HG02610 (cell line): ENCODE results near the gene AFMID.
A peak's percentile ranks its signal among the peaks of the same experiment; 100 is the strongest.

Source experiments
- ATAC-seq: cut with Tn5 transposase; IDR thresholded peaks from one replicate; pipeline ENCODE4 v1.9.1; 2021; ENCODE audit warnings: mild to moderate bottlenecking, moderate library complexity; ENCODE audit not compliant: unreplicated experiment

AFMID gene

GRCh38 chr17:78176548-78177025 is 10.6 kb upstream of the AFMID start:
- no peak for ATAC-seq

GRCh38 chr17:78179372-78179771 is 7.8 kb upstream of the AFMID start:
- ATAC-seq: no peak

DNA sequence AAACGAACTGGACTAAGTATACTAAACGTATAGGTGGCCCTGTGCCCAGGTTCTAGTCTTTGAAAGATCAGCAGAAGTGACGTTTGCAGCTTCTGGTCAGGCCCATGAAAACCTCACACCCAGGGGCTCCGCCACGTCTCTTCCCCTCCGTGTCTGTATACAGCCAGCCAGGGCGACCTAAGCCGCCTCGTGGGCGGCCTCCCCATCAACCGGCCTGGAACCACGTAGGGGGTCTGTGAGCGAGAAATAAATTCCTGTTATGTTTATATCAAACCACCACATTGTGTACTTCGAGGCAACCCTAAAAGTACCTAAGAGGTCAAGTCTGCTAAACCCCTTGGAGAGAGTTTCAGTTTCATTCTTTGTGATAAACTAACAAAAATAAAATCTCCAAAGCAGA is 7.1 kb upstream of the AFMID start:
- no peak for ATAC-seq

DNA sequence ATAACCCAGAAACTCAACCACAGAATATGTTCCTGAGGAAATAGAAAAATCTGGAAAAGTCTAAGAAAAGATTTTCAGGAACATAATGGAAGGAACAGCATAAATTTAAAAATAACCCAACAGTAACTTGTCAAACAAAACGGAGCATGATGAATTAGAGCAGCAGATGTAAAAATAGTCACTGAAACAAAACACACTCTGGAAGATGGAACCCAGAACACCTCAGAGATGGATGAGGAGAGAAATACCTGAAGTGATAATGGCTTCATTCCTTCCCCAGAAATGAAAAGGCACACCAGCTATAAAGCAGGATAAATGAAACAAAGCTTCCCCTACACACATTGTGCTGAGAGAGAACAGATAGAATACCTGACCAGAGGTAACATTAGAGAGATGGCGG is 6.7 kb upstream of the AFMID start:
- ATAC-seq: no peak

GRCh38 chr17:78182504-78182903 is 4.7 kb upstream of the AFMID start:
- ATAC-seq: no peak

- no peak for ATAC-seq
These were observed 3.2 kb upstream of the AFMID start for GRCh38 chr17:78183916-78184315.

- ATAC-seq: no peak
These were observed 2.8 kb upstream of the AFMID start for GRCh38 chr17:78184351-78184750.

GRCh38 chr17:78184868-78185267 is 2.3 kb upstream of the AFMID start:
- no peak for ATAC-seq

- no peak for ATAC-seq
These were observed 1.0 kb upstream of the AFMID start for GRCh38 chr17:78185981-78186691.

- ATAC-seq: no peak
These were observed 9.6 kb downstream of the AFMID start for GRCh38 chr17:78196716-78197115.

DNA sequence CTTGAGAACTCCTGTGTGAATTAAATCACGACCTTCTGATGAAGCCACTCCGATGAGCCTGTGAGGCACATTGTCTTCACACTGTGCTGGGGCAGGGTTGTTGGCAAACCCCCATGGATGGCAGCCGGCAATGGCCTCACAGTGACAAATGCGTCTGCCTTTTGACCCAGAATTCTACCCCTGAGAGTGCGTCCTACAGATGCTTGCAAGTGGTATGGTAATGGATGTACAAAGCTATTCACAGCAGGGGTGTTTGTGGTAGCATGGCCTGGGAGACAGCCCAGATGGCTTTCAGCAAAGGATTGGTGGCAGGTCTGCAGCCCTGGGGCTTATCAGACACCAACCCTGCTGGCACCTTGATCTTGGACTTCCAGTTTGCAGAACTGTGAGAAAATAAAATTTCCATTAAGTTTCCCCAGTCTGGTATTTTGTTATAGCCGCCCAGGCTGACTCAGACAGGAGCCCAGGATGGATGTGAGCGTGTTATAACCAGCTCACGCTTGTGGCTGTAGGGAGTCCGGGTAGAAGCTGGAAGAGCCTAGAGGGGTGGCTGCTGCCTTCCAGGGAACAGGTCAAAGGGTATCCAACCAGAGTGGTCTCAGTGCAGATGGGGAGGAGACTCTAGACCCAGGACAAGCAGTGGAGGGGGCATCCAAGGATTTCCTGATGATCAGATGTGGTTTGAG is 10.1 kb downstream of the AFMID start:
- no peak for ATAC-seq

GRCh38 chr17:78200451-78200850 is 13.3 kb downstream of the AFMID start:
- no peak for ATAC-seq

- ATAC-seq: no peak
These were observed 15.5 kb downstream of the AFMID start for GRCh38 chr17:78202666-78203065.

GRCh38 chr17:78204387-78205123 is 17.4 kb downstream of the AFMID start:
- ATAC-seq: no peak

DNA sequence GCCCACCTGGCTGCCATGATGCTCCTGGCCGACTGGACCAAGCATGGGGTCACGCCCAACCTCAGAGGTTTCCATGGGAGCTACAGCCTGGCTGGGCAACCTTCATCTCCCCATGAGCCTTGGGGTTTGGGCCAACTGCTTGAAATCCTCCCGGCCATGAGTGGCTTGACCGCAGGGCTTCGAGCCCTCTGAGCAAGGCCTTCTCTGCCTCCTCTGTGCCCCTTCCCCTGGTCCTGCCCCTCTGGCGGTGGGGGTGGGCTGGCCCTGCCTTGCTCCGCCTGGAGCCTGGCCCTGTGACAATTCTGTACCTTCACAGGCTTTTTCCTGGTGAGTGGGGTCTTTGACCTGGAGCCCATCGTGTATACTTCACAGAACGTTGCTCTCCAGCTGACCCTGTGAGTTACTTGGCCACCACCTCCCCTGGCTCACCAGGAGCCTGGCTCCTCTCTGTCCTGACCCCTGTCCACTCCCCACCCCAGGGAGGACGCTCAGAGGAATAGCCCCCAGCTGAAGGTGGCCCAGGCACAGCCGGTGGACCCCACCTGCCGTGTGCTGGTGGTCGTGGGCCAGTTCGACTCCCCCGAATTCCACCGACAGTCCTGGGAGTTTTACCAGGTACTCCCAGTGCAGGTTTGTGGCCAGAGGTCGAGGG is 18.1 kb downstream of the AFMID start:
- no peak for ATAC-seq

DNA sequence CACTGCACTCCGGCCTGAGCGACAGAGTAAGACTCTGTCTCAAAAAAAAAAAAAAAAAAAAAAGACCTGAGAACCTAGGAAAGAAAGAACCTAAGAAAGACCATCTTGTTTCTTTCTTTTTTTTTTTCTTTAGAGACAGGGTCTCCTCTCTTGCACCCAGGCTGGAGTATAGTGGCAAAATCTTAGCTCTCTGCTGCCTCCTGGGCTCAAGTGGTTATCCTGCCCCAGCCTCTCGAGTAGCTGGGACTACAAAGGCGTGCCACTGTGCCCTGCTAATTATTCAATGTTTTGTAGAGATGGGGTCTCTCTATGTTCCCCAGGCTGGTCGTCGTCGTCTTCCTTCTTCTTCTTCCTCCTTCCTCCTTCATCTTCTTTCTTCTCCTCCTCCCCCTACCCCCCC is 19.1 kb downstream of the AFMID start:
- no peak for ATAC-seq

- no peak for ATAC-seq
These were observed 21.3 kb downstream of the AFMID start for GRCh38 chr17:78208486-78208885.

GRCh38 chr17:78210111-78210510 is 22.9 kb downstream of the AFMID start:
- no peak for ATAC-seq

GRCh38 chr17:78211032-78211431 is 23.9 kb downstream of the AFMID start:
- ATAC-seq: no peak

DNA sequence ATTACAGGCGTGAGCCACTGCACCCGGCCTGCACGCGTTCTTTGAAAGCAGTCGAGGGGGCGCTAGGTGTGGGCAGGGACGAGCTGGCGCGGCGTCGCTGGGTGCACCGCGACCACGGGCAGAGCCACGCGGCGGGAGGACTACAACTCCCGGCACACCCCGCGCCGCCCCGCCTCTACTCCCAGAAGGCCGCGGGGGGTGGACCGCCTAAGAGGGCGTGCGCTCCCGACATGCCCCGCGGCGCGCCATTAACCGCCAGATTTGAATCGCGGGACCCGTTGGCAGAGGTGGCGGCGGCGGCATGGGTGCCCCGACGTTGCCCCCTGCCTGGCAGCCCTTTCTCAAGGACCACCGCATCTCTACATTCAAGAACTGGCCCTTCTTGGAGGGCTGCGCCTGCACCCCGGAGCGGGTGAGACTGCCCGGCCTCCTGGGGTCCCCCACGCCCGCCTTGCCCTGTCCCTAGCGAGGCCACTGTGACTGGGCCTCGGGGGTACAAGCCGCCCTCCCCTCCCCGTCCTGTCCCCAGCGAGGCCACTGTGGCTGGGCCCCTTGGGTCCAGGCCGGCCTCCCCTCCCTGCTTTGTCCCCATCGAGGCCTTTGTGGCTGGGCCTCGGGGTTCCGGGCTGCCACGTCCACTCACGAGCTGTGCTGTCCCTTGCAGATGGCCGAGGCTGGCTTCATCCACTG is 27.0 kb downstream of the AFMID start, which contains the start of gene BIRC5:
BIRC5 (plus strand) TSS at position 238 of the 690 bp plus-strand sequence; CDS start at position 302, 64 bp downstream.
- ATAC-seq: peak; percentile 82

- no peak for ATAC-seq
These were observed 27.5 kb downstream of the AFMID start for GRCh38 chr17:78214706-78215061.
